HG03469 (cell line): ENCODE data around the gene DIMT1.

Experiments used
- ATAC-seq: cut with Tn5 transposase; IDR thresholded peaks from one replicate; pipeline ENCODE4 v1.9.1; 2021; ENCODE audit warnings: mild to moderate bottlenecking, moderate library complexity, moderate number of reproducible peaks; ENCODE audit not compliant: unreplicated experiment

DIMT1 gene

GRCh38 chr5:62372600-62372999, 31.1 kb downstream of the DIMT1 start:
- no peak for ATAC-seq

DNA sequence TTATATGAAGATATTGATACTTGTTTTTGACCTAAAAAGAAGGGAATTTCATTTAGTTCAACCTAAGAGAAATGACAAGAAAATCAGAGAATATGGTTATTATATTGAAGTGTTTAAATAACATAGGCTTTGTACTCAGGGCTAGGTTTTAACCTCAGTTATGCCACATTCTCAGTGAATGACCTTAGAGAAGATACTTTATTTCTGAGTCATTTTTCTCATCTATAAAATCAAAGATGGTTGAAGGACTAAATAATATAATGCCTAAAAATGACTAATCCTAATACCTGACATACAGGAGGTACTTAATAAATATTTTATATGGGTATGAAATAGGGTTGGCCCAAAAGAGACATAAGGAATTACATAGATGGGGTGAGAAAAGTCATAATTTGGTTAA, 32.3 kb downstream of the DIMT1 start:
- no peak for ATAC-seq

- ATAC-seq: no peak
These were observed 34.7 kb downstream of the DIMT1 start for GRCh38 chr5:62369039-62369438.

DNA sequence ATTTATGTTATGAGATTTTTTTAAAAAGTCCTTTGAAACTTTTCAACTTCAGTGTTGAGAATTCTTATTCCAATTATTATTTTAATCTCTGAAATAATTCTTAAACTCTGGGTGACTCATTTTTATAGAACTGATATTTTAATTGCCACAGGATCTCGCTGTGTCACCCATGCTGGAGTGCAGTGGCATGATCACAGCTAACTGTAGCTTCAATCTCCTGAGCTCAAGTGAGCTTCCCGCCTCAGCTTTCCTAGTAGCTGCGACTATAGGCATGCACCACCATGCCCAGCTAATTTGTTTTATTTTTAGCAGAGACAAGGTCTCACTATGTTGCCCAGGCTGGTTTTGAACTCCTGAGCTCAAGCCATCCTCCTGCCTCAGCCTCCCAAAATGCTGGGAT, 41.0 kb downstream of the DIMT1 start:
- ATAC-seq: no peak

GRCh38 chr5:62354028-62354874, 49.5 kb downstream of the DIMT1 start:
- ATAC-seq: peak; percentile 78

- ATAC-seq: no peak
These were observed 54.8 kb downstream of the DIMT1 start for GRCh38 chr5:62348723-62349481.

DNA sequence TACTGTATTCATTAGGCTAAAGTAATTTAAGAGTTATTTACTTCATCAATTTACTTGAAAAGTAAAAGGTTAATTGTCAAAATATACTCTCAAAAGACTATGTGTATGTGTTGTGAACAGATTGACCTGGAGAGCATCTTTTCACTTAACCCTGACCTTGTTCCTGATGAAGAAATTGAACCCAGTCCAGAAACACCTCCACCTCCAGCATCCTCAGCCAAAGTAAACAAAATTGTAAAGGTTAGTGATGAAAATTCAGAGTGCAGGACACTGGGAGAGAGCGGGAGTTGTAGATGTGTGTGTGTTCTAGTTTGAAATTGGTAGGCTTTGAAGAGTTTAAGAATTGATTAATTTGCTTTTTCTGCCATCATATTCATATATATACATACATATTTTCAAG, 55.8 kb downstream of the DIMT1 start:
- ATAC-seq: no peak

GRCh38 chr5:62346748-62347147, 57.0 kb downstream of the DIMT1 start:
- ATAC-seq: no peak

DNA sequence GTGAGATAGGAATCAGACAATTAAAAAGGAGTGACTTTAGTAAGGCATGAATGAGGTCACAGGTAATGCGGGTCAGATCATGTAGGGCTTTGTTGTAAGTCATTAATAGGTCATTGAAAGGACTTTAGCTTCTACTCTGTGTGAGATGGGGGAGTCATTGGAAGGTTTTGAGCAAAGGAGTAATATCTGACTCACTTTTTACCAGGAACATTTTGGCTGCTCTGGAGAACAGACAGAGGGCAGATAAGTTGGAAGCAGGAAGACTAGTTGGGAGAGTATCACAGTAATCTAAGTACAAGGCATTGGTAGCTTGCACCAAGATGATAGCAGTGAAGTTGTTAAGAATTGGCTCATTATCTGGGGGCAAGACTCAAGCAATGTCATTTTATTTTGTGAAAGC, 60.3 kb downstream of the DIMT1 start:
- no peak for ATAC-seq

DNA sequence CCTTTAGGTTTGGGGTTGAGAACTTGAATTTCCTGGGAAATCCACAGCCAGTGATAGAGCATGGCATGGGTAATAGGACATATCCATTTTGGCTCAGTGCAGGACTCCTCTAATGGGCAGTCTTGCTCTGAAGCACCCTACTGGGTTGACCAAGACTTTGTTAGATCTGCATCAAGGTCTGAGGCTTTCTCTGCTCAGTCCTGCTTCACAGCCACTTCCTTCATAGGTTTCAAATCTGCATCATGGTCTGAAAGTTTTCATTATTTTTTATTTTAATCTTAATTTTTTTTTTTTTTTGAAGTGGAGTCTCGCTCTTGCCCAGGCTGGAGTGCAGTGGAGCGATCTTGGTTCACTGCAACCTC, 61.2 kb downstream of the DIMT1 start:
- ATAC-seq: peak; percentile 26

DNA sequence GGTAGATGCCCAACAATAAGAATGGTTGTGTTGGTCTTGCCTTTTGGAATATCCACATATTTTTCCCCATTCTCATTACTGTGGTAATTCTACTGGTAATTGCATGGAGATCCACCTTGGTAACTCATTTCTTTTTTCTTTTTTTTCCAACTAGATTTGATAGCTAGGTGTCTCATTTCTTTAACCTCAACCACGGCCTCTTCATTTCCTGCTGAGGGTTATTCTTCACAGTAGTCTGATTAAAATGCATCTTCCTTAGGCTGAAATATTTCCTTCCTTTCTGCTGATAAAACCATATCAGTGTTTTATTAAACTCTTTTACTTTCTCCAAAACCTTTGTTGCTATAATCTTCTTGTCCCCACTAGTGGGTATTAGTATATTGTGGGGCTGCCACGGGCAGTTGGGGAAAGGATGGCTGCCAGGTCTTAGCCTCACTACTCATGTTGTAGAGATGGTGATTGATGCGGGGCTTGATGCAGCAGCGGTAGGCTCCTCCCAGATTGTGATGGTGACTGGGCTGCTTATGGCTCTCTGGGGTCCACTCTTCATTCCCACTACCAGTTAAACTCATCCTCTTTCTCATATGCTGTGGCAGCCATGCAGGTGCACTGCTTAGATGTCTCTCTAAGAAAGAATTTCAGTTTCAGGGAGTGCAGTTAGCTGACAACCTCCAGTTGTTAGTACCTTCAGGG, 61.8 kb downstream of the DIMT1 start:
- ATAC-seq: peak; percentile 34

DNA sequence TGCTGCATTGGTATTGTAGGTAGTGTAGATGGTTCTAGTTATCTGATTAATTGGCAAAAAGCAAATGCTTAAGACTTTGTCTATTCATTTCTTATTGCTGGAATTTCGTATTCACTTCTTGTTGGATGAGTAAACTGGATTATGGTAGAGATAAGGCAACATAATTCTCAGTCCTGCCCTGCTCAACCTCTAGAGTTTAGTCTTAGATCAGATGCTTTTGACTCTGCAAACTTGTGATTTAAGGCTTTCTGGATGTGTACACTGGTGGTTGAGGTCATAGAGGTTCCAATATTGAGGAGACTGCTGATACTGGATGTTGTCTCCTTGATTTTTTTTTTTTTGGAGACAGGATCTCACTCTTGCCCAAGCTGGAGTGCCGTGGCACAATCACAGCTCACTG, 62.7 kb downstream of the DIMT1 start:
- ATAC-seq: no peak

GRCh38 chr5:62340392-62340791, 63.3 kb downstream of the DIMT1 start:
- ATAC-seq: no peak
